KMS-11 (cell line): ENCODE results near the gene RBM28.

ENCODE experiments used
- H2AFZ ChIP-seq: fragments of 200-600 bp; sonication (generic); 2 replicates; pipeline ENCODE4 v1.6.1; 2016; ENCODE audit warnings: antibody characterized with exemption, mixed run types, low read depth
- H3K27ac ChIP-seq: fragments of 200-600 bp; sonication (generic); 2 replicates; pipeline ENCODE4 v1.6.1; 2016; ENCODE audit warnings: mild to moderate bottlenecking, mixed run types
- H3K27me3 ChIP-seq: fragments of 200-600 bp; sonication (generic); 2 replicates; pipeline ENCODE4 v1.6.1; 2017; ENCODE audit warnings: mild to moderate bottlenecking, low read depth, mixed run types, moderate library complexity; ENCODE audit not compliant: insufficient read depth
- H3K36me3 ChIP-seq: fragments of 200-600 bp; sonication (generic); 2 replicates; pipeline ENCODE4 v1.6.1; 2017; ENCODE audit warnings: mild to moderate bottlenecking, mixed run types; ENCODE audit not compliant: insufficient read depth
- H3K4me1 ChIP-seq: fragments of 200-600 bp; sonication (generic); 2 replicates; pipeline ENCODE4 v1.6.1; 2016; ENCODE audit warnings: mild to moderate bottlenecking, low read depth, mixed run types; ENCODE audit not compliant: poor library complexity, severe bottlenecking
- H3K4me2 ChIP-seq: fragments of 200-600 bp; sonication (generic); 2 replicates; pipeline ENCODE4 v1.7.0; 2016; ENCODE audit warnings: mild to moderate bottlenecking, mixed run types
- H3K4me3 ChIP-seq: fragments of 200-600 bp; sonication (generic); IDR thresholded peaks from 2 replicates; pipeline ENCODE4 v1.6.1; 2017; ENCODE audit warnings: low read depth, low read length, mixed read lengths; ENCODE audit not compliant: insufficient read depth
- H3K79me2 ChIP-seq: fragments of 200-600 bp; sonication (generic); 2 replicates; pipeline ENCODE4 v1.6.1; 2016; ENCODE audit warnings: low read depth, mixed run types; ENCODE audit not compliant: insufficient read depth
- H3K9ac ChIP-seq: fragments of 200-600 bp; sonication (generic); 2 replicates; pipeline ENCODE4 v1.6.1; 2016; ENCODE audit warnings: mild to moderate bottlenecking, mixed run types
- H4K20me1 ChIP-seq: fragments of 200-600 bp; sonication (generic); 2 replicates; pipeline ENCODE4 v1.6.1; 2016; ENCODE audit warnings: mild to moderate bottlenecking, mixed run types; ENCODE audit not compliant: insufficient read depth
- TF ChIP-seq, protein P1 (sequence below): fragments of 200-600 bp; sonication (generic); conservative IDR thresholded peaks from 2 replicates; pipeline ENCODE4 v1.6.1; 2017; ENCODE audit warnings: low read depth, mild to moderate bottlenecking, antibody characterized with exemption, low read length, moderate library complexity, mixed read lengths

RBM28 gene

DNA sequence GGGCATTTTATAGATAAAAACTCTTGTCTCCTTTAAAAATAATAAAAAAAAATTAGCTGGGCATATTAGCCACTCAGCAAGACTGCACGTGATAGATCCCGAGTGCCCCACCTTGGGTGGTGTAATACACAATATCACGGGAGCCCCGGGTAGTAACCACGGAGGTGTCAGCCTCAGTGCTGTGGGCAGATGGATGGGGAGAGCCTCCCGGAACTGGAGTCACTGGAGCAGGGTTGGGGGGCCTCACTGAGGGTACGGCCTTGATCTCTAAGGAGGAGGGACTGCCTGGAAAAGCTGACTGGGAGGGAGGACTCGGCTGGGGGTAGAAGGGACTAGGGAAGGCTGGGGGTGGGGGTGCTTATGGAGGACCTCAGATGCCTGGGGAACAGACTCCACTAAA, 90.0 kb downstream of the RBM28 start:
- Histone ChIP-seq H3K36me3 (no peaks in the 10 kb centered on the region), H3K4me3 (no peak overlapping the region), H4K20me1 (no peaks in the 10 kb centered on the region), H3K4me2 (no peak overlapping the region), H2AFZ (no peak overlapping the region), H3K79me2 (no peaks in the 10 kb centered on the region), H3K27me3 (no peaks in the 10 kb centered on the region), H3K9ac (no peak overlapping the region), H3K4me1 (no peaks in the 10 kb centered on the region), H3K27ac (no peak overlapping the region)
- TF ChIP-seq, protein P1, sequence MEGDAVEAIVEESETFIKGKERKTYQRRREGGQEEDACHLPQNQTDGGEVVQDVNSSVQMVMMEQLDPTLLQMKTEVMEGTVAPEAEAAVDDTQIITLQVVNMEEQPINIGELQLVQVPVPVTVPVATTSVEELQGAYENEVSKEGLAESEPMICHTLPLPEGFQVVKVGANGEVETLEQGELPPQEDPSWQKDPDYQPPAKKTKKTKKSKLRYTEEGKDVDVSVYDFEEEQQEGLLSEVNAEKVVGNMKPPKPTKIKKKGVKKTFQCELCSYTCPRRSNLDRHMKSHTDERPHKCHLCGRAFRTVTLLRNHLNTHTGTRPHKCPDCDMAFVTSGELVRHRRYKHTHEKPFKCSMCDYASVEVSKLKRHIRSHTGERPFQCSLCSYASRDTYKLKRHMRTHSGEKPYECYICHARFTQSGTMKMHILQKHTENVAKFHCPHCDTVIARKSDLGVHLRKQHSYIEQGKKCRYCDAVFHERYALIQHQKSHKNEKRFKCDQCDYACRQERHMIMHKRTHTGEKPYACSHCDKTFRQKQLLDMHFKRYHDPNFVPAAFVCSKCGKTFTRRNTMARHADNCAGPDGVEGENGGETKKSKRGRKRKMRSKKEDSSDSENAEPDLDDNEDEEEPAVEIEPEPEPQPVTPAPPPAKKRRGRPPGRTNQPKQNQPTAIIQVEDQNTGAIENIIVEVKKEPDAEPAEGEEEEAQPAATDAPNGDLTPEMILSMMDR, result no peak

DNA sequence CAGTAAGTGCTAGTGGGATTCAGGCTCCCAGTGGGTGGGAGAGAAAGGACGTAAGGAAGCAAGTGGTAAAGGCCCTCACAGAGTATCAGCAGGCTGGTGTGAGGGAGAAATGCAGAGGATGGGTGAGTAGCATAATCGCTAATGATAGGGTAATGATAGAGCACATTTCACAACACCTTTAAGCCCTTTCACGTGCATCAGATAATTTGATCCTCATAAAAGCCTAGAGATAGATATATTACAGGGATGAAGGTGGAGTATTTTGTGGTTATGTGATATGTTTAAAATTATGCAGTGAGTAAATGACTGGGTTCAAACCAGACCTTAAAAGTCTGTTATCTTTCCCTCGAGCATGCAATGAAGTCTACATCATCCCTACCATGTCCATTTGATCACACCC, 92.4 kb downstream of the RBM28 start:
- no peaks in the 10 kb centered on the region for H3K27me3 ChIP-seq
- H3K79me2 ChIP-seq, result no peaks in the 10 kb centered on the region
- TF ChIP-seq, protein P1, result no peak
- H3K4me2 ChIP-seq, result no peak overlapping the region
- no peak overlapping the region for H3K27ac ChIP-seq
- H3K4me3 ChIP-seq, result no peak overlapping the region
- no peak overlapping the region for H2AFZ ChIP-seq
- no peak overlapping the region for H3K9ac ChIP-seq
- H3K36me3 ChIP-seq, result no peaks in the 10 kb centered on the region
- H4K20me1 ChIP-seq, result no peaks in the 10 kb centered on the region
- H3K4me1 ChIP-seq, result no peaks in the 10 kb centered on the region
